ENCODE measurements around the gene OBP2A. TPM values are rescaled to one million over a fixed set of nuclear protein-coding genes. Genes with fewer than 3 reads are reported as not detected.

OBP2A gene, protein sequence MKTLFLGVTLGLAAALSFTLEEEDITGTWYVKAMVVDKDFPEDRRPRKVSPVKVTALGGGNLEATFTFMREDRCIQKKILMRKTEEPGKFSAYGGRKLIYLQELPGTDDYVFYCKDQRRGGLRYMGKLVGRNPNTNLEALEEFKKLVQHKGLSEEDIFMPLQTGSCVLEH
- not detected in 2 replicates for total RNA-seq

DNA sequence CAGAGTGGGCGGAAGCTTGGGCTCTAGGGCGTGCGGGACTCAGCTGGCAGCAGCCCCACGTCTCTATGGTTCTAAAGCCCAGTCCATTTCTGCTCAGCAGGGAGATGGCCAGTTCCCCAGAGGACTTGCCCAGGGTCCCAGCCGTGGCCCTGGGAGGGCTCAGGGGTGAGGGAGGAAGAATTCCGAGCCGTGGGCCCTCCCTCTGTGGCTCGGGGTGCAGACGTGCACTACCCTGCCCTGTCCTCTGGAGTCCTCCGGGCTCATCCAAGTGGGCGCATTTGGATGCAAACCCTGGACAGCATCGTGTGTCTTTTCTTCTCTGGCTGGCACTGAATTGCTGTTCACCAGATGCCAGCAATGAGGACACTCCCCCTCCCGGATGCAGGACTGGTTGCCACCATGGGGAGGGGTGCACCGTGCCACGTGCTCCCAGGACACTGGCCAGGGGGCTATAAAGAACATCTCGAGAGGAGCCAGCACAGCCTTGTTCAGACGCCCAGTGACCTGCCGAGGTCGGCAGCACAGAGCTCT is at the start of gene OBP2A:
Gene OBP2A, plus strand, starts transcription at position 481 of the 531 bp plus-strand sequence. CDS start 55 bp downstream, outside the sequence.

DNA sequence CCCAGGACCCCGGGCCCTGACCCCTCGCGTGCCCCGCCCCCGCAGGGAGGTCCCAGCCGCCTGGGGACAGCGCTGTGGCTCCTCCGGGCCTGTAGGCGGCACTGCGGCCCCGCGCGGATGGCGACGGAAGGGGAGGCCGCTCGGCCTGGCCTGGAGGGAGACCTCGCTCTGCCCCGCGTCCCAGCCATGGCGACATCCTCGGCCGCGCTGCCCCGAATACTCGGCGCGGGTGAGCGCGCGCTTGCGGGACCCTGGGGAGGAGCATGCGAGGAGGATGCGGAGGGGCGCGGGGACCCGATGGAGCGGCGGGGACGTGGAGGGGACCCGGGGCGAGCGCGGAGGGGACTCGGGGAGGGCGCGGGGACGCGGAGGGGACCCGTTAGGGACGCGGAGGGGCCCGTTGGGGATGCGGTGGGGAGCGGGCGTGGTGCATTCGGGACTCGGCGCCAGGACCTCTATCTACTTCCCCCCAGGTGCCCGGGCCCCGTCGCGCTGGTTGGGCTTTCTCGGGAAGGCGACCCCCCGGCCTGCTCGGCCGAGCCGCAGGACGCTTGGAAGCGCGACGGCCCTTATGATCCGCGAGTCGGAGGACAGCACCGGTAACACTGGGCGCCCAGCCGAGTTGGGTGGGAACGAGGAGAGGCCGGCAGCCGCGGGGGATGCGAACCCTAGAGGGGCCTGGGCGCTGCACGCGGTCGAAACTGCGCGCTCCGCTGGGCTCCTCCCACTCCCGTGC is 45.2 kb upstream of the OBP2A start, which contains the start of gene MRPS2:
Gene MRPS2, plus strand, starts transcription at position 158 of the 736 bp plus-strand sequence. Its CDS starts 29 bp downstream, at position 187.

DNA sequence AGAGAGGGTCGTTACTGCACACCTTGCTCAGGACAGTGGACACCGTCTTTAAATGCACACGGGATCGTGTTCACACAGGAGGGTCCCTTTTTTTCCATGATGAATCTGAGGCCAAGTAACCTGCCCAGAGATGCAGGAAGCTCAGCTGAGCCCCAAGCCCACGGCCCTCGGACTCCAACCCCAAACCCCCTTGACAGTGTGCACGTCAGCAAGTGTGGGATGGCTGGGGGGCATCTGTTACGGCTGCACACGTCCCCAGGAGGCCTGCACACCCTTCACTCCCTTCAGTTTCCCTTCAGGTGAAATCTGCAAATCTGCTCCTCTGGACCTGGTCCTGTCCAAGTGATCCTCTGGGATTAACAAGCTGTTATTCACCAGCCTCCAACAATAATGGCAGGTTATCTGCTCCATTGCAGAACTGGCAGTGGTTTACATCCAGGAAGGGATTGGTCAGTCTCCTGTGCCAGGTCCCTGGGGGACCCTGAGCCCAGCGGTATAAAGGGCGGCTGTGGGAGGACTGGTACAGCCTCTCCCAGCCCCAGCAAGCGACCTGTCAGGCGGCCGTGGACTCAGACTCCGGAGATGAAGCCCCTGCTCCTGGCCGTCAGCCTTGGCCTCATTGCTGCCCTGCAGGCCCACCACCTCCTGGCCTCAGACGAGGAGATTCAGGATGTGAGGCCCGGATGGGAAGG is 24.9 kb upstream of the OBP2A start, which contains the start of gene LCN1:
Gene LCN1, plus strand, starts transcription at position 525 of the 692 bp plus-strand sequence. Its CDS starts 58 bp downstream, at position 583.

DNA sequence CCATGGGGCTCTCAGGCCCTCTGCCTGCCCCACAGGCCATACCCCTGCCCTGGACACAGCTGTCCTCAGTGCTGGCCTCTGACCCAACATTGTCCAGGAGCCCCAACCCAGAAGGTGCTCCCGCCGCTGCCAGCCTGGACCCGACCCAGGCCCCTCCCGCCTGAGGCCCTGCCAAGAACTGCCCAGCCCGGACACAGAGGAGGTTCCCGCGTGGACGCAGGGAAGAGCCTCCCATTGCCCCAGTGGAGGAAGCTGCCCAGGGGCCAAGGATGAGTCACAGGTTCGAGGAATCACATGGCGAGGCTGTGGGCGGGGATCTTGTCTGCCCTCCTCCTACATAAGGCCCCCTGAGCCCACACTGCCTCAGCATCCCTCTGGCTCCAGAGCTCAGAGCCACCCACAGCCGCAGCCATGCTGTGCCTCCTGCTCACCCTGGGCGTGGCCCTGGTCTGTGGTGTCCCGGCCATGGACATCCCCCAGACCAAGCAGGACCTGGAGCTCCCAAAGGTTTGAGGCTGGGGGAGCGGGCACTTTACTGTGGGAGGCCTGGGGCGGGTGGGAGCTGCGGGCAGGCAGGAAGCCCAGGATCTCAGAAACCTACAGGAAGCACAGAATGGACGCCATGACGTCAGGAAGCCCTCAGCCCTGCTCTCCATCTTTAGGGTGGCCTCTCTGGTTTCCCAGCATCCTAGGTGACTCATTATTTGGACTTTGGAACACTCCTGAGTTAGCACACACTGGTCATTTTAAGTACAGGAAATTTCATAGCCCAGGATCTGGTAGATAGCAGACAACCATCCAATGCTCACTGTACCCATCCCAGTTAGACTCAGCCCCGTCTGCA is 15.7 kb downstream of the OBP2A start, which contains the start of gene PAEP:
Gene PAEP, plus strand, starts transcription at position 366 of the 844 bp plus-strand sequence.

Other genes with a start within 250 kb of the OBP2A start
- gene PPP1R26, start 66.3 kb upstream of the OBP2A start, total RNA-seq = 10.5 and 11.5 TPM in 2 replicates
- gene MRPS2, start 45.4 kb upstream of the OBP2A start, total RNA-seq = 10.8 and 13.6 TPM in 2 replicates
- not detected in 2 replicates for gene LCN1, start 24.7 kb upstream of the OBP2A start, total RNA-seq
- gene PAEP, start 15.6 kb downstream of the OBP2A start, total RNA-seq = not detected in 2 replicates
- not detected in 2 replicates for gene GLT6D1, start 93.4 kb downstream of the OBP2A start, total RNA-seq
- gene LCN9, start 117.2 kb downstream of the OBP2A start, total RNA-seq = not detected in 2 replicates
- not detected in 2 replicates for gene SOHLH1, start 153.4 kb downstream of the OBP2A start, total RNA-seq
- not detected in 2 replicates for gene KCNT1, start 156.1 kb downstream of the OBP2A start, total RNA-seq